GM21737 (cell line): ENCODE measurements around the gene WWC1.
"Not testable (repeated sequence)": the region's sequence is repeated elsewhere in the genome, so short reads cannot be mapped to it uniquely, and the experiment has no call there.

Source experiments
- ATAC-seq: cut with Tn5 transposase; IDR thresholded peaks from one replicate; pipeline ENCODE4 v1.9.1; 2021; ENCODE audit warnings: mild to moderate bottlenecking, moderate library complexity; ENCODE audit not compliant: unreplicated experiment

WWC1 gene

DNA sequence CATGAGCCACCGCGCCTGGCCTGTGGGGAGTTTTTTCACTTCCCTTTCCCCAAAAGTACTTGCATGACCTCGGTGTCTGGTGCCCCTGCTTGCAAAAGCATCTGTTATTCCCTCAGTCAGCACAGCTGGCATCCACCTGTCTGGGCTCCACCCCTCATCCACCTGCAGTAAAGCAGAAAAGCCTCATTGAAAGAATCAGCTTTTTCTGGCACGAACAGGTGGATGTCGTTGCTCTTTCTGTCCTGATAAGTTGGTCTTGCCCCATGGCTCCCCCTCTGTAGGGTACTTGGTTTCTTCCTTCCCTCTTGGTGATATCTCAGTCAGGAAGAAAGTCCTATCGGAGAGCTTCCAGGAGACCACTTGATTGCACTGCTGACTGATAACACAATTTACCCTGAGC, 37.4 kb downstream of the WWC1 start:
- ATAC-seq, result peak; percentile 74

DNA sequence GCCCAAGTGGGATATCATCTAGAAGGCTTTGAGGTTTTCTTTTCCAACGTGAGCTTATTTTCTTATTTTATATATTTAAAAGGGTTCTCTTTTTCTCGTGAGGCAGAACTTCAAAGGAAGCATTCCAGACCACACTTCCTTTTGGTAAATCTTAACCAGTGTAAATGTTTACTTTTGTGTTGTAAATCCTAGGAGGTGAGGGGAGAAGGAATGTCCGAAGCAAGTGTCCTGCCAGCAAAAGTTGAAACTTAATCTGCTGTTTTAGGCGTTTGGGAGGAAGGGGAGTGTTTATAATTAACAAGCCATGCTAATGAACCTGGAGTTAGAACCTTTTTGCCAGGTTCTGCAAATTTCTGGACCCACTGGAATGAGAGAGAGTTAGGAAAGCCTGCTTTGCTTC, 37.9 kb downstream of the WWC1 start:
- no peak for ATAC-seq

DNA sequence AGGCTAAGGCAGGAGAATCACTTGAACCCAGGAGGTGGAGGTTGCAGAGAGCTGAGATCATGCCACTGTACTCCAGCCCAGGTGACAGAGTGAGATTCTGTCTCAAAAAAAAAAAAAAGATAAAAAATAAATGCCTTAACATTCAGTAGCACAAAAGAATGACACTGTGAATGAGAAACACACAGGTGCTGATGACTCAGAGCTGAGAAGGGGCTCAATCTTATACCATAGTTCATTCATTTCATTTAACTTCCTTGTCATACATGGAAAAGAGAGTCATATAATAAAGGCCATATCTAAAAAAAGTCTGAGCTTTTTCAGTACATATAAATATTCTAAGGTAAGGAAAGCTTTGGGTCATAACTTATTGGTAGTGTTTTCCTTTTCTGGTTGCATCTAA, 40.6 kb downstream of the WWC1 start:
- ATAC-seq, result no peak

DNA sequence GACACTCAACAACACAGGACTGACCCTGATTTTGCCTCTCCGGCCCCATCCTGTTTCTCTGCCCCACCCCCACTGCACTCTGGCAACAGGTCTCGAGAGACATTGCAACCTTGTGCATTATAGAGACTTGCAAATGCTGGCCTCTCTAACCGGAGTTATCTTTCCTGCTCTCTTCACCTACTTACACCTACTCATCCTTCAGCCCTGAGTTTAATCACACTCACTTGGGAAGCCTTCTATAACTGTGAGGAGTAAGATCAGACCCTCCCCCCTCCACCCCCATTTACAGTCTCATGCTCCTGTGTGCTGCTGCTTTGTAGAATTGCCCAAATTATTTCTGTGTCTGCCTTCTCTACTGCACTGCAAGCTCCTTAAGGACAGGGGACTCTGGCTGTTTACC, 42.8 kb downstream of the WWC1 start:
- no peak for ATAC-seq

DNA sequence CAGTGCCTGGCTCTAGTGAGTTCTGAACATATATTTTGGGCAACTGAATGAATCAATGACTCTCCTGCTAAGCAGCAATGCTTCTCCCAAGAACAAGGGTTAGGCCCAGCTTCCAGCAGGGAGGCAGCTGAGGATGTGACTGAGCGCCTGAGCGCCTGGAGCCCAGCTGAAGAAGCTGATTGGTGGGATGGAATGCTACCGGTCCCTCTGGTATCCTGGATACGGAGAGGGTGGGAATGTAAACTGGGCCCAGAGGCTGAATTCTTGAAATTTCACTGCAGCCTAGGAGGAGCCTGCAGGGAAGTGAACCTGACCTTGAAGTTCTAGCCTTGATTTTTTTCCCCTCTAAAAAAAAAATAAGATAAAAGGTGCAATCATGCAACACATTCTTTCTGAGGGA, 43.2 kb downstream of the WWC1 start:
- no peak for ATAC-seq

DNA sequence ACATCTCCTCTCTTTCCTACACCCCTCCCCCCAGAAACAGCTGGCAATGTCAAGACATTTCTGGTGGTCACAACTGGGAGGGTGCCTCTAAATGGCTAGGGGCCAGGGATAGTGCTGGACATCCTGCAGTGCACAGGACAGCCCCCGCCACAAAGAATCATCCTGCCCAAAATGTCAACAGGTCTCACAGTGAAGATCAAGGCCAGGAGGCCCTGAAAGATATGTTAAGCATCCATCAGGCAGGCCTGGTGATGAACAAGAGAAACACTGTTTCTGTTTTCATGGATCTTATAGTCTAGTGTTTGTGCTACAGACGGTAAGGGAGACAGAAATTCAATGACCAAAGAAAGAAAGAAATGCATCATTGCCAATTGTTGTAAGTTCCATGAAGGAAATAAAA, 45.9 kb downstream of the WWC1 start:
- no peak for ATAC-seq

DNA sequence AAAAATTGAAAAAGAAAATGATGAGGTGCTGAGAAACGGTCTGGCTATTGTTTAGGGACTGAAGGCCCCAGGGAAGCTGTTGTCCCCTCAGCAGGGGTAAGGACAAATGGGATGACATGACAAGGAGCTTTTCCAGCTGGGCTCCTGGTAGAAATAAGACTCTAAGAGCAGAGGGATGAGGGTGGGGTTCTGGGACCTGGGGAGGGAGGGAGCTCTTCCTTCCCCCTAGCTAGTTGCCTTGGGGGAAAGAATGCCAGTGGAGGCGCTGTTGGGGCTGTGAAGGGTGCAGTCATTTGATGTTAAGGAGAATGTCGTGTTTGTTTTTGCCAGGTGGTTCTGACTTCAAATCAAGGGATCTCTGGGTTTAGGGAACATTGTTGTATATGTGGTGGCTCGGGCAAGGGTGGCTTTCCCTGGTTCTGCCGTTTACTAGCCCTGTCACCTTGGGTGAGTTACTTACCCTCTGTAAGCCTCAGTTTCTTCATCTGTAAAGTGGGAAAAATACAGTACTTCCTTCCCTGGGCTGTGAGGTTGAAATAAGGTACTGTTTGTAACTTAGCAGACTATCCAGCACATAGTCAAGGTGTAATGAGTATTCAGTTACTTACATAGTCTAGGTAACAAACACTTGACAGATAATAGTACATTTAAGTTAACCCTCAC, 47.8 kb downstream of the WWC1 start:
- no peak for ATAC-seq

DNA sequence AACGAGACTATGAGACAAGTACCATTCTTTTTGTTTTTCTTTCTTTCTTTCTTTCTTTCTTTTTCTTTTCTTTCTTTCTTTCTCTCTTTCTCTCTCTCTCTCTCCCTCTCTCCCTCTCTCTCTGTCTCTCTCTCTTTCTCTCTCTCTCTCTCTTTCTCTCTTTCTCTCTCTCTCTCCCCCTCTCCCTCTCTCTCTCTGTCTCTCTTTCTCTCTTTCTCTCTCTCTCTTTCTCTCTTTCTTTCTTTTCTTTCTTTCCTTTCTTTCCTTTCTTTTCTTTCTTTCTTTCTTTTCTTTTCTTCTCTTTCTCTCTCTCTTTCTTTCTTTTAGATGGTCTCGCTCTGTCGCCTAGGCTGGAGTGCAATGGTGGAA, 48.3 kb downstream of the WWC1 start:
- not testable (repeated sequence) for ATAC-seq

DNA sequence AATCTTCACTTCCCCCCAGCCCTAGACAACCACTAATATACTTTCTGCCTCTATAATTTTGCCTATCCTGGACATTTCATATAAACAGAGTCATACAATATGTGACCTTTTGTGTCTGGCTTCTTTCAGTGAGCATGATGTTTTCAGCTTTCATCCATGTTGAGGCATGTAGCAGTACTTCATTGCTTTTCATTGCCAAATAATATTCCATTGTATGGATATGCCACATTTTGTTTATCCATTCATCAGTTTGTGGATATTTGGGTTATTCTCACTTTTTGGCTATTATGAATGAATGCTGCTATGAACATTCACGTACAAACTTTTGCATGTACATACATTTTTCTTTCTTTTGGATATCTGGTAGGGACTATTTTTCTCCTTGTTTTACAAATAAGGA, 49.0 kb downstream of the WWC1 start:
- no peak for ATAC-seq

DNA sequence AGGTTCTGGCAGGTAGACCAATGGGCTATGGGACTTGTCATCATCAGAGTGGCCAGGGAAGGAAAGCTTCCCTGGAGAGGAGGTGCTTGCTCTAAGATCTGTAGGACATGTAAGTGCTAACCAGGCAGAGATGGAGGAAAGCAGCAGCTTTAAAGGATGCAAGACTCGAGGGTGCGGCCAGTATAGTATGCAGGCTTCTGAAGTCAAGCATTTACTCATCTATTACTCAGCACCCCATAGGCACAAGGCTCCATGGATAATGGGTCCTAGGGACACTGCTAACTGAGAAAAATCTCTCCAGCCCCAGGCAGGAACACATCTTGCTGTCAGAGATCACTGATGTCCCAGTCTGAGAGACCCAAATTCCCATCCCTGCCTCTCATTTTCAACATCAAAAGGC, 49.7 kb downstream of the WWC1 start:
- ATAC-seq, result no peak

DNA sequence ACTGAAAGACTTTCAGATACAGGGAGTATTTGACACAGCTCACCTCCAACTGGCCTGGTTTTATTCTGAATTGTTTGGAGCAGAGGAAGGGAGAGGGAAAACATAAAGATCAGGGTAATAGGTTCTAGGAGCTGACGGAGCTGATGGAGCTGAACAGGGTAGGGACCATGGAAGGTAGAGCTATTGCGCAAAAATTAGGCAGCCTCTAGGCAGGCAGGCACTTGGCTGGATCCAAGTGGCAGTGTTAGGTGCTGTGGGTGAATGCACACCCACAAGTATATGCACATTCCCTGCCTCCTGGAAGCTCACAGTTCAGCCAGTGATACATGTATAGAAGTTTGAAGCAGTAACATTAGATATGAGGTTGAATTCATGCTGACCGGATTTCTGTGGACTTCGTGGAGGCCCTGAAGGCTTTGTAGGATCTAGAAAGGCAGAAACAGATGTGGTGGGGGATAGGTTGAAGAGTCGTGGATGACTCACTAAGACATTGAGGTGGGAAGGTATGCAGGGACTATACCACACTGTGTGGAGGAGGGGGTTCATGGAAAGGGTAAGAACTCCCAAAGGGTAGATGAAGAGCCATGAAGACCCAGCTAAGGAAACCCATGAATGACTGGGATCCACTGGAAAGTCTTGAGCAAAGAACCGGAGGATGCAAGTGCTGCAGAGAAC, 50.8 kb downstream of the WWC1 start:
- ATAC-seq, result no peak

DNA sequence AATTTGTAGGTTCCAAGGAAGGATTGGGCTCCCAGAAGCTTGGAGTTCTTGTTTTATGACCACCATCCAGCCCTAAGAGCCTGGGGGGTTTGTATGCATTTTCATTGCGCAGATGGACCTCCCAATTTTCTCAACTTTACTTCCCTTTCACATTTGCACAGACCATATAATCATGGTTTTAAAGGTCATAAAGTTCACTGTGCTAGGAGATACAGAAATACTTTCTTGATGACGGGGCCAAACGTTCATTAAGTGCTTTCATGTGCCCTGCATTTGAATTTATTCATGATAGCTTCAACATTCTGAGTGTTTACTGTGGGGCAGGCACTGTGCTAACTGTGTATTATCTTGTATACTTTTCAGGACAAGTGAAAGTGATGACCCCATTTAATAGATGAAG, 51.5 kb downstream of the WWC1 start:
- no peak for ATAC-seq

DNA sequence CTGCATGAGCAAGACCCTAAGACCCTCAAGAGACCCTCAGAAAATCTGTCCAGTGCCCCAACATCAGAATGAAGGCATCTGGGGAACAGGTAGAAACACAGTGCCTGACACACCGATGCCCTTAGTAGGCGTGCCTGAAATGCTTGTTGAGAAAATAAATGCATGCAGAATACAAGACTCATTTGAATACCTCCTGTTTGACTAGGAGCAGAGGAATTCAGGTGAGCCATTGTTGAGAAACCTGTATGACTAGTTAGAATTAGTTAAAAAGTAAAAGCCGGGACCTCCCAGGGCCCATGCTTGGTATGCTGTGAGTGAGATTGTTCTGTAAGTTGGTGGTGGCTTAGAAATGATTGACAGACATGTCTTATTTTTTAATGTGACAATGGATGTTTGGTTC, 55.0 kb downstream of the WWC1 start:
- no peak for ATAC-seq

DNA sequence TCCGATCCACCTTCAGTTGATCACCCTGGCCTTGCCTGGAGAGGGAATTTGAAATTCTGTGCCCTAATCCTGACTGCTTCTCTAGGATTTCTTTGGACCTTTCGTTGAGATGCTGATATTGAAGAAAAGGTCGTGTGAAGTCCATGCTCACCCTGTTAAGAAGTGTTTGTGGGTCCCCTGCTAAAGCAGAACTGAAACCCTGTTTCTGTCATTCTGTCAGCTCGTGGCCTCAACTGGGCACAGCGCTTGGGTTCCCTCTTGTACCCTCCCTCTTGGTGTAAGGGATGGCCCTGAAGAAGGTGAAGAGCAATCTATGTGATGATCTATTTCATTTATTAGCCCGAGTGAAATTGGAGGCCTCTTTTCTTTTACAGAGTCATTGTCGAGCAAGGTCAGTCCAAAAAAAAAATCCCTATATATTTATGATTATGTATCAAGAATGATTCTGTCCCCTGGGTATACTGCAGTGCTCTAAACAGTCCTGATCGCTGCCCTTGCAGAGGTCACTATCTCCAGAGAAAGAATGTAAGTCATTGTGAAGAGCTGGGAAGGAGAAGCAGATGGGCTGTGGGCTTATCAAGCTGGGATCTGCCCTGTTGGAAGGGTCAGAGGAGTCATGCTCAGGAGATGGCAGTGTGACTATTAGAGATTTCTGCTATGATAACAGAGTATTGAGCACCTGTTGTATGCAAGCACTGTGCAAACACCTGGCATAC, 56.1 kb downstream of the WWC1 start:
- peak; percentile 55 for ATAC-seq

DNA sequence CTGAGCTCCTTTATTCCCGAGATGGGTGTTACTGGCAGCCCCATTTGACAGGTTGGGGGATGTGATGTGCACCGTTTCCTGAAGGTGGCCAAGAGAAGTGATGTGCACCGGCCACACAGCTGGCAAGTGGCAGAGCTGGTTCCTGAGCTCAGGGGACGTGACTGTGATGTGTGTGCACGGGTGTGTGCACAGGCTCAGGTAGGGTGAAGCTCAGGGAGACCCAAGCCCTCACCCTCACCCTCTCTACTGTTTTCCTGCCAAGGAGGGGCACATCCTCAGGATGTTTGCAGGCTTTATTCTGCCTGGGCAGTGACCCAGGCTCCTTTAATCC, 56.6 kb downstream of the WWC1 start:
- no peak for ATAC-seq

DNA sequence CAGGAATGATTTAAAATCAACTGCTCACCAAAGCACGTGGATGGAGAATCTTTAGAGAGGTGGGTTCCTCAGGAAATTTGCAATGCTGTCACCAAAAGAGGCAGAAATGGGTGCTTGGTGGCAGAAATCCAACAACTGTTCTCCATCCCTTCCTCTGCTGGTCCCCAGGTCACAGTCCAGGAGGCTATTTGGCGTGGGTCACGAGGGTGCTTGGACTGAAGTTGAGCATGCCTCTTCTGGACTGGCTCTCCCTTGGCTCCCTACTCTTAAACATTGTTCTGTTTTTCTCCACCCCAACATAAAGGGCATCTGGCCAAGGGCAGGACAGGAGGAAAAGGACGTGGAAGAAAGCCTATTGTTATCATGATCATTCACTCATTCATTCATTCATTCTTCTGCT, 58.9 kb downstream of the WWC1 start:
- ATAC-seq, result no peak

DNA sequence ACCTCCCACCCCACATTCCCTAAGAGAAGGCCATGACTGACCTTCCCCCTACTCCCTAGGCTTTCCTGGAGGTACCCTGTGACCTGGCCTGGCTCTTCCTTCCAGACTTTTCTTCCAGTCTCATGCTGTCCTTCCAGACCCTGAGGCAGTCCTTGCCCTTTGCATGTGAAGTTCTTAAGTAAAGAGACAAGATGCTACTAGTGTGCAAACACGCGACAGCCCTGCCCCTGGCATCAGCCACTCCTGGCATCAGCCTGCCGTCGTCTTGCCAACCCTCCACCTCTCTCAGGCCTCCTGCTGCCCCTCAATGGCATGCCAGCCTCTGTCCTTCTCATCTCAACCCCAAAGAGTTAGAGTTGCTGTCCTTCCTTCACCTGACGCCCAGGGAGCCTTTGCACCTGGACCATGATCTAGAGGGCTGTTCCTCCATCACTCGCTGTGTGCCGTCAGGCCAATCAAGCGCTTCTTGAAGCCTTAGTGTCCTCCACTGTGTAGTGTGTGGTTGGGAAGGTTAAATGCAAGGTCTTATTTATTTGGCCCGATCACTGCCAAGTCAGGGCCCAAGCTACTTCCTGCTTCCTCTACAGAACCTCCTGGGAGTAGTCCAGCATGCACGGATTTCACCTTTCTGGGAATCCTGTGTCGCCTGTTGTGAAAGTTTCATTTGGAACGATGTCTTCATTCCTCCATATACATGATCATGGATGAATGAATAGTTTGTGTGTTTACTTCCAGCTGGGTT, 61.9 kb downstream of the WWC1 start:
- no peak for ATAC-seq

DNA sequence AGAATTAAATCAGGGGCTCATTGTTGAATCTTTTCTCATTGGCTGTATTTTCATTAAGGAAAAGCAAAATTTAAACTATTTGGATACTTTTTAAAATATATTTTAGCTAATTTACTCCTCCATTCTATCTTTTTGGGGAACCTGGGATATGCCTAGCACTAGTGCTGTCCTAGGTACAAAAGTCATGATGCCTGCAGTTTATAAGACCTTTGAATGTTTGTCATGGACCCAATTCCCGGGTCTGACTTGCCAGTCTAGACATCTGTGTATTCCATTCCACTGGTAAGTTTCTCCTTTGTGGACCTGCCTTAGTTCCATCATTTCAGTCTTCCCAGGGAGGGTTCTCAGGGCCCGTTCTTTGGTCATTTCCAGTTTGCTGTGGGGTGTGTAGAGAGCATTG, 63.0 kb downstream of the WWC1 start:
- no peak for ATAC-seq

DNA sequence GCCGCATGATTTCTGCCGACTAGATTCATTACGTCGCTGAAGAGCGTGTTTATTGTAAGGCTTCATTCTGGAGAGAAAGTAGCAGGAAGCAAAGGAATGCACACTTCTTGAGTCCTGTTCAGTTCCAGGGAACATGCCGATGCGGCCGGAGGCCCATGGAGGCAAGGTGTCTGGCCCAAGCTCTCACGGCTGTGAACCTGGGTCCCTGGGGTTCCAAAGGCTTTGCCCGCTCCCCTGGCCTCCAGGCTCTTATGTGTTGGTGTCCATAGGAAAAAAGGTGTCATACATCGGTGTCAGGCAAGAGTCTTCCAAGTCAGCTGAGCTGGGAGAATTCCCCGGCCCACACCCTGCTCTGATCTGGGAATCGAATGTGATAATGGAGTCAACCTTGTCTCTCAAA, 64.7 kb downstream of the WWC1 start:
- no peak for ATAC-seq

DNA sequence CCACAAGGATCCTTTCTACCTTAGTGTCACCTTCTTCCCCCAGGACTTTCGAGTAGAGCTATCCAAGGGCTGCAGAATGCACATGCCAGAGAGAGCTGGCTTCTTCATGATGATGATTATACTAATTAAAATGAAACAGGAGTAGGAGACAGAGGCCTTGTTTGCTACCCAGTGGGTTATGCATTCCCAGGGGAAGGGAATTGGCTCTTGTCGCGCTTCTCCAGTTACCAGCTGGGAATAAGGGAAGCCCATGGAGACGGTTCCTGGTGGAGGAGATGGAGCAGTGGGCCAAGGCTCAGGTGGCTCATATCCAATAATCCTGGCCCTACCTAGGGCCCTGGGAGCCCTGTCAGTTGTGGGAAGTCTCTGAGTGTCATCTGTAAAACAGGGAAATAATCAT, 65.1 kb downstream of the WWC1 start:
- ATAC-seq, result no peak

DNA sequence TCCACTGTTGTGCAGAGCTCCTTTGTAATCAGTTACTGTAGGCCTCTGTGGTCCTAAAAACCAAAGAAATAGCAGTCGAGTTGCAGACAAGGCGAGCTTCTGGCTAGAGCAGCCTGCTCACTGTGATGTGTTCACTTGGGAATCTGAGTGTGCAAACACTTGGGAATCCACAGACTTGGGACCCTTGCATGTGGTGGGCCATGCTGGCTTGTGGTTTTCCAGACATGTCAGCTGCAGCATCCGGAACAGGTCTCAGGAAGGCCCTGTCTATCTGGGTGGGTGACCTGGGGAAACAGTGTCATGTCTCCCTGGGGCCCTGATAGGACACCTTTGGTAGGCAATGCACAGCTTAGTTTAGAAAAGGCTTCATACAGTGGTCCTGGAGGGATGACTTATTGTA, 66.4 kb downstream of the WWC1 start:
- no peak for ATAC-seq
